ENCODE results near the gene GAPVD1. TPM values are rescaled to one million over a fixed set of nuclear protein-coding genes. Genes with fewer than 3 reads are reported as not detected.
"Not testable (repeated sequence)": the region's sequence is repeated elsewhere in the genome, so short reads cannot be mapped to it uniquely, and the experiment has no call there.

Gene GAPVD1
- total RNA-seq, 1 experiment from 2014 or later: 30.5 TPM

- H3K9me2 ChIP-seq (replicated peaks; ENCODE audit: low read length): no peaks in the 10 kb centered on the region
- 0 out of 2 replicates have a peak, but pooled peaks cover 4% of the 10 kb centered on the region for H4K20me1 ChIP-seq (ENCODE audit: low read length)
- H3K9me3 ChIP-seq (ENCODE audit: low read length): no peaks in the 10 kb centered on the region
- peaks cover 15% of the 10 kb centered on the region for H3K4me1 ChIP-seq (ENCODE audit: insufficient read depth, low read length)
- DNase-seq: peak; percentile 24
- H3K27me3 ChIP-seq (ENCODE audit: low read length): no peaks in the 10 kb centered on the region
- H3K9ac ChIP-seq (ENCODE audit: low read length): no peak overlapping the region
- ATAC-seq: no peak
- ChIA-PET POLR2A (ENCODE audit: unreplicated experiment) (interaction anchor here (0.6 to 1.0 kb wide), 2 partner anchors 19 to 32 kb away, joined by 4 read pairs; no protein-coding TSS in a partner anchor), CTCF (interaction anchor here (1.2 kb wide), 1 partner anchor 101 kb away, joined by 7 read pairs; no protein-coding TSS in a partner anchor)
- H3K27ac ChIP-seq (ENCODE audit: low read length): no peak overlapping the region
- peak overlapping the region; percentile 93; the same call in 1 of the 2 replicates for H2AFZ ChIP-seq (ENCODE audit: low read length)
- no peaks in the 10 kb centered on the region for H3F3A ChIP-seq (ENCODE audit: low read length, unreplicated experiment)
- TSS peak; percentile 49 for BruUV-seq (replicated peaks)
- H3K4me2 ChIP-seq (ENCODE audit: low read length): peak overlapping the region; percentile 22; the same call in 1 of the 2 replicates
- H3K36me3 ChIP-seq (ENCODE audit: low read depth, low read length): no peaks in the 10 kb centered on the region
- peaks cover 39% of the 10 kb centered on the region for H3K79me2 ChIP-seq (ENCODE audit: low read length)
- H3K4me3 ChIP-seq (ENCODE audit: low read length): no peak overlapping the region
- intact Hi-C loops (cut with micrococcal nuclease): loop anchor here (5.0 kb wide), 1 partner anchor 37 kb away; no protein-coding TSS in a partner anchor
- TF ChIP-seq EZH2 (IDR thresholded peaks at IDR 0.05; ENCODE audit: low read length, unreplicated experiment) (no peak), EZH2phosphoT487 (IDR thresholded peaks at IDR 0.05; ENCODE audit: borderline replicate concordance, low read length) (no peak)
- TF ChIP-seq, protein P1, sequence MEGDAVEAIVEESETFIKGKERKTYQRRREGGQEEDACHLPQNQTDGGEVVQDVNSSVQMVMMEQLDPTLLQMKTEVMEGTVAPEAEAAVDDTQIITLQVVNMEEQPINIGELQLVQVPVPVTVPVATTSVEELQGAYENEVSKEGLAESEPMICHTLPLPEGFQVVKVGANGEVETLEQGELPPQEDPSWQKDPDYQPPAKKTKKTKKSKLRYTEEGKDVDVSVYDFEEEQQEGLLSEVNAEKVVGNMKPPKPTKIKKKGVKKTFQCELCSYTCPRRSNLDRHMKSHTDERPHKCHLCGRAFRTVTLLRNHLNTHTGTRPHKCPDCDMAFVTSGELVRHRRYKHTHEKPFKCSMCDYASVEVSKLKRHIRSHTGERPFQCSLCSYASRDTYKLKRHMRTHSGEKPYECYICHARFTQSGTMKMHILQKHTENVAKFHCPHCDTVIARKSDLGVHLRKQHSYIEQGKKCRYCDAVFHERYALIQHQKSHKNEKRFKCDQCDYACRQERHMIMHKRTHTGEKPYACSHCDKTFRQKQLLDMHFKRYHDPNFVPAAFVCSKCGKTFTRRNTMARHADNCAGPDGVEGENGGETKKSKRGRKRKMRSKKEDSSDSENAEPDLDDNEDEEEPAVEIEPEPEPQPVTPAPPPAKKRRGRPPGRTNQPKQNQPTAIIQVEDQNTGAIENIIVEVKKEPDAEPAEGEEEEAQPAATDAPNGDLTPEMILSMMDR (conservative IDR thresholded peaks at IDR 0.05; ENCODE audit: low read depth, low read length): no peak
These were observed 1.1 kb upstream of the GAPVD1 start for GRCh38 chr9:125260561-125260960.

DNA sequence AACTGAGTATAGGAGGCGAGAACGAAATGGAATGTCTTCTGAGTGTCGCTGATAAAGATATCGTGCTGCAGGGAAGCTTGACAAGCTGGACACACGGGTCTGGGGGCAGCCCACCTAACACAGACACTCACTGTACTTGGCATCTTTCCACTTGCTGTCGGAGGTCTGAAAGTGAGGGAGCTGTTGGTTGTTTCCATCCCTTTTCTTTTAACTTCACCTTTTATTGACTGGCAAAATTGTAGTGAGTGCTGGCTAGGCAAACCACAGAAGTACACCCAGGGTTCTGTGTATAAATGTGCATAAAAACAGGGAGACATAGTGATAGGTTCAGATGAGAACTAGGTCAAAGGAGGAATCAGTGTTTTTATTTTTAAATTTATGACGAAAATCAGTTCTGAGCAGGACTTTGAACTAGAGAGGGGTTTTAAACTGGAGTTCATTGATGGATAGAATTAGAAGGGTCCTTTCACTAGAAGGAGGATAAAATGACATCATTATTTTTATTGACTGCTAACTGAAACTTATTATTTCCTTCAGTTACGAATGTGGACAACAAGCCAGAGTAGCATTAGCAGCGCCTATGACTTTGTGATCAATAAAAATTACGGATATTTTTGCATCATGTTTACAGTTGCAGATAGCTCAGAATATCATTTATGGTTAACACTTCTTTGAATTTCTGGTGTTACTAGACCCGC lies 817 bp downstream of the GAPVD1 start:
- POLR2A ChIA-PET (ENCODE audit: unreplicated experiment): interaction anchor here (0.7 kb wide), 1 partner anchor 28 kb away, joined by 3 read pairs; no protein-coding TSS in a partner anchor
- TSS peak; percentile 58 for BruUV-seq (replicated peaks)
- Histone ChIP-seq H3K27ac (ENCODE audit: low read length) (no peak overlapping the region), H3K4me1 (ENCODE audit: insufficient read depth, low read length) (peaks cover 15% of the 10 kb centered on the region), H2AFZ (ENCODE audit: low read length) (peak overlapping the region; percentile 93), H3K36me3 (ENCODE audit: low read depth, low read length) (0 out of 2 replicates have a peak, but pooled peaks cover 4% of the 10 kb centered on the region), H4K20me1 (ENCODE audit: low read length) (0 out of 2 replicates have a peak, but pooled peaks cover 4% of the 10 kb centered on the region), H3K27me3 (ENCODE audit: low read length) (no peaks in the 10 kb centered on the region), H3K79me2 (ENCODE audit: low read length) (peaks cover 50% of the 10 kb centered on the region), H3K9me2 (replicated peaks; ENCODE audit: low read length) (no peaks in the 10 kb centered on the region), H3K9ac (ENCODE audit: low read length) (peak overlapping the region; percentile 89), H3F3A (ENCODE audit: low read length, unreplicated experiment) (no peaks in the 10 kb centered on the region), H3K9me3 (ENCODE audit: low read length) (no peaks in the 10 kb centered on the region), H3K4me3 (ENCODE audit: low read length) (peak overlapping the region; percentile 93), H3K4me2 (ENCODE audit: low read length) (peak overlapping the region; percentile 91)
- 0 out of 2 replicates have a peak, but pooled peaks have one; percentile 28 for ATAC-seq
- DNase-seq: peak; percentile 6
- intact Hi-C loops (cut with micrococcal nuclease): loop anchor here (5.0 kb wide), 1 partner anchor 35 kb away; no protein-coding TSS in a partner anchor
- CTCF ChIA-PET: no interaction called here
- TF ChIP-seq EZH2 (IDR thresholded peaks at IDR 0.05; ENCODE audit: low read length, unreplicated experiment): no peak
- TF ChIP-seq, protein P1 (conservative IDR thresholded peaks at IDR 0.05; ENCODE audit: low read depth, low read length): no peak
- TF ChIP-seq EZH2phosphoT487 (IDR thresholded peaks at IDR 0.05; ENCODE audit: borderline replicate concordance, low read length): no peak

DNA sequence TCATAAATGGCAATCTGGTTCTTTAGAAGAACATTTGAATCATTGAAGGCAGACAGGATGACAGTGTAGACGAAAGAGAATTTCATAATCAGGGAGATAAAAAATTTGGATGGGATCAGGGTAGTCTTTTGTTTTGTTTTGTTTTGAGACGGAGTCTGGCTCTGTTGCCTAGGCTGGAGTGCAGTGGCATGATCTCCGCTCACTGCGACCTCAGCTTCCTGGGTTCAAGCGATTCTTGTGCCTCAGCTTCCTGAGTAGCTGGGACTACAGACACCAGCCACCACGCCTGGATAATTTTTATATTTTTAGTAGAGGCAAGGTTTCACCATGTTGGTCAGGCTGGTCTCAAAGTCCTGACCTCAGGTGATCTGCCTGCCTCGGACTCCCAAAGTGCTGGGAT lies 2.4 kb downstream of the GAPVD1 start:
- H3K4me3 ChIP-seq (ENCODE audit: low read length); H2AFZ ChIP-seq (ENCODE audit: low read length); H3F3A ChIP-seq (ENCODE audit: low read length, unreplicated experiment); BruUV-seq (replicated peaks); DNase-seq; H3K9me3 ChIP-seq (ENCODE audit: low read length); POLR2A ChIA-PET (ENCODE audit: unreplicated experiment); ATAC-seq; H3K36me3 ChIP-seq (ENCODE audit: low read depth, low read length); CTCF ChIA-PET; H3K27ac ChIP-seq (ENCODE audit: low read length); H3K27me3 ChIP-seq (ENCODE audit: low read length); H3K4me2 ChIP-seq (ENCODE audit: low read length); H4K20me1 ChIP-seq (ENCODE audit: low read length); H3K9me2 ChIP-seq (replicated peaks; ENCODE audit: low read length); H3K9ac ChIP-seq (ENCODE audit: low read length): not testable (repeated sequence)
- intact Hi-C loops (cut with micrococcal nuclease): loop anchor here (5.0 kb wide), 1 partner anchor 33 kb away; no protein-coding TSS in a partner anchor
- H3K79me2 ChIP-seq (ENCODE audit: low read length): peaks cover 62% of the 10 kb centered on the region
- peaks cover 15% of the 10 kb centered on the region for H3K4me1 ChIP-seq (ENCODE audit: insufficient read depth, low read length)

All from PC-3 (cell line).